Lung (tissue), 16 donors: ENCODE measurements around the gene MS4A3. TPM values are rescaled to one million over a fixed set of nuclear protein-coding genes. Genes with fewer than 3 reads are reported as not detected.
"Not testable (repeated sequence)": the region's sequence is repeated elsewhere in the genome, so short reads cannot be mapped to it uniquely, and the experiment has no call there.

Experiments
- ATAC-seq: fragments of 200-7000 bp; cut with Tn5 transposase; one replicate; pipeline ENCODE4 v1.9.1; 2020; ENCODE audit warnings: moderate number of reproducible peaks; ENCODE audit not compliant: insufficient read depth, low FRiP score
- DNase-seq, 3 donors: peaks; one replicate each; pipeline ENCODE4 v3.0.0-alpha.2; 2013 to 2017
- H3K27ac ChIP-seq, 2 donors: one replicate each; pipeline ENCODE4 v1.5.1; 2013; ENCODE audit warnings: mild to moderate bottlenecking in 2 of 2, moderate library complexity in 2 of 2, control low read depth in 1 of 2, inconsistent platforms in 1 of 2, low read depth in 1 of 2, low read length in 1 of 2
- H3K27me3 ChIP-seq, 3 donors: one replicate each; pipeline ENCODE4 v1.5.1; 2013; ENCODE audit warnings: low read length in 2 of 3; ENCODE audit not compliant: control insufficient read depth in 3 of 3, insufficient read depth in 3 of 3
- H3K36me3 ChIP-seq, 4 donors: one replicate each; pipeline ENCODE4 v1.5.1; 2013; ENCODE audit warnings: low read length in 4 of 4, mild to moderate bottlenecking in 1 of 4, moderate library complexity in 1 of 4; ENCODE audit not compliant: control insufficient read depth in 4 of 4, insufficient read depth in 4 of 4
- H3K4me1 ChIP-seq, 5 donors: one replicate each; pipeline ENCODE4 v1.5.1; 2013; ENCODE audit warnings: low read length in 5 of 5, mild to moderate bottlenecking in 2 of 5, moderate library complexity in 1 of 5; ENCODE audit not compliant: control insufficient read depth in 5 of 5, insufficient read depth in 5 of 5
- H3K4me3 ChIP-seq: one replicate; pipeline ENCODE4 v1.5.1; 2013; ENCODE audit warnings: mild to moderate bottlenecking, control low read depth, moderate library complexity
- H3K9ac ChIP-seq, 2 donors: one replicate each; pipeline ENCODE4 v1.5.1; 2013; ENCODE audit warnings: low read length in 2 of 2, control low read depth in 1 of 2; ENCODE audit not compliant: insufficient read depth in 1 of 2
- H3K9me3 ChIP-seq, 4 donors: one replicate each; pipeline ENCODE4 v1.5.1; 2013; ENCODE audit warnings: low read length in 3 of 4, mild to moderate bottlenecking in 1 of 4, moderate library complexity in 1 of 4; ENCODE audit not compliant: control insufficient read depth in 4 of 4, insufficient read depth in 3 of 4
- WGBS, 2 donors: extraction: QIAGEN DNeasy Blood & Tissue Kit; methylation state at CpG; one replicate each; pipeline ENCODE4 v1.1.7; 2013; 5-methylcytosine and 5-hydroxymethylcytosine counted together
- long read RNA-seq, 5 donors: transcript quantifications; one replicate each; lab custom pipeline, GENCODE V29; 2026
- polyA plus RNA-seq, 2 donors: library from polyadenylated mRNA; stranded (reverse); fragments of 200-250 nt; gene quantifications; one replicate each; pipeline ENCODE4 v1.2.1, GENCODE V29; 2013
- total RNA-seq, 2 donors: library from RNA; depleted of rRNA in 1 of 2; stranded (reverse); fragments of >200 nt in 1 of 2; gene quantifications; one replicate each; pipeline ENCODE4 v1.2.1, GENCODE V29; 2014 to 2021
- TF ChIP-seq, protein P1 (sequence below): IDR thresholded peaks from 2 replicates; pipeline ENCODE4 v1.5.1; 2012; ENCODE audit warnings: mild to moderate bottlenecking; ENCODE audit errors: control extremely low read depth, extremely low read depth
- donor health status: control.
- donor health status: control.
- donor health status: Bipolar disorder and iron deficiency.
- donor health status: healthy.
- donor health status: DM: yes; HTN: yes; CAD: no.

Gene MS4A3
- total RNA-seq (1 to 10 TPM in 1 of 2 donors, under 1 TPM in 1; 0.25 to 6.6 TPM), polyA plus RNA-seq (1 to 10 TPM in 1 of 2 donors, under 1 TPM in 1; 0.20 to 2.6 TPM)
- long read RNA-seq, donor 1, partial matches to known transcripts = 0 of 1 reads
- long read RNA-seq, donor 1, other reads (novel, unspliced or antisense) = 0 of 1 reads
- long read RNA-seq, donor 2, partial matches to known transcripts = 0 of 1 reads
- long read RNA-seq, donor 2, other reads (novel, unspliced or antisense) = 0 of 1 reads
- long read RNA-seq, donor 3 = 0 reads
- long read RNA-seq, donor 4 = 0 reads
- long read RNA-seq, donor 5 = 0 reads

DNA sequence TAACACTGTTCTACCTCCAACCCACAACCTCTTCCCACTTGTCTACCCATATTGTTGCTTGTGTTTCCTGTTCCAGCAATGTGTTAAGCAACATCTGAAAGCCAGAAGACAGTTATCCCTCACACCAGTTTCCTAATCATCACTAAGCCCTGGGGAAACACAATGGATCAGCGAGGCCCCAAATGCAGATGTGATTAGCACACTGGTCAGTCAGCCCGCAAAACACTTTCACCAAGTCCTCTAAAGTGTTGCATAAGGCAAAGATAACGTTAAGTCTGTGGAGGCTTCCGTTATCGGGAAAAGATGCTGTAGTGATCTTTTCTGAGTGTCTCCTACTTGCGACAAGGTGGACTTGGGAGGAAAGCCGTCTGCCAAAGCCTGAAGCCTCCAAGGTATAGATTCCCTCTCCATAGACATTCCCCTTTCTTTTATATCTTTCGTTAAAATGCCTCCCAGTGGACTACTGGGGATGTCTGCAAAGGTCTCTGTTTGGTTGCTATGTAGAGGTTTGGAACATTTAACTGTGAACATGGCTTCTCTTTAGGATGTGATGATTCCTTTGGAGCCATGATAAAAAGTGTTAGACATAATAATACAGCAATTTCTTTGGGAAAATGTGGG is at the start of gene MS4A3:
Gene MS4A3 (plus strand): TSS at position 317 of the 621 bp plus-strand sequence. CDS start 4,496 bp downstream, outside the sequence.
- TF ChIP-seq, protein P1, sequence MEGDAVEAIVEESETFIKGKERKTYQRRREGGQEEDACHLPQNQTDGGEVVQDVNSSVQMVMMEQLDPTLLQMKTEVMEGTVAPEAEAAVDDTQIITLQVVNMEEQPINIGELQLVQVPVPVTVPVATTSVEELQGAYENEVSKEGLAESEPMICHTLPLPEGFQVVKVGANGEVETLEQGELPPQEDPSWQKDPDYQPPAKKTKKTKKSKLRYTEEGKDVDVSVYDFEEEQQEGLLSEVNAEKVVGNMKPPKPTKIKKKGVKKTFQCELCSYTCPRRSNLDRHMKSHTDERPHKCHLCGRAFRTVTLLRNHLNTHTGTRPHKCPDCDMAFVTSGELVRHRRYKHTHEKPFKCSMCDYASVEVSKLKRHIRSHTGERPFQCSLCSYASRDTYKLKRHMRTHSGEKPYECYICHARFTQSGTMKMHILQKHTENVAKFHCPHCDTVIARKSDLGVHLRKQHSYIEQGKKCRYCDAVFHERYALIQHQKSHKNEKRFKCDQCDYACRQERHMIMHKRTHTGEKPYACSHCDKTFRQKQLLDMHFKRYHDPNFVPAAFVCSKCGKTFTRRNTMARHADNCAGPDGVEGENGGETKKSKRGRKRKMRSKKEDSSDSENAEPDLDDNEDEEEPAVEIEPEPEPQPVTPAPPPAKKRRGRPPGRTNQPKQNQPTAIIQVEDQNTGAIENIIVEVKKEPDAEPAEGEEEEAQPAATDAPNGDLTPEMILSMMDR = no peak
- ATAC-seq (no peak), DNase-seq (no peak)
- Histone ChIP-seq H3K4me3 (no peak within 1 kb of the TSS), H3K27ac (no peak within 1 kb of the TSS), H3K27me3 (no peaks in the 10 kb centered on the region), H3K9me3 (no peaks in the 10 kb centered on the region), H3K36me3 (no peaks in the 10 kb centered on the region), H3K9ac (no peak within 1 kb of the TSS), H3K4me1 (no peaks in the 10 kb centered on the region)
- 28 to 63% methylated on average over 8 of the region's 8 CpGs for WGBS, 2 donors

DNA sequence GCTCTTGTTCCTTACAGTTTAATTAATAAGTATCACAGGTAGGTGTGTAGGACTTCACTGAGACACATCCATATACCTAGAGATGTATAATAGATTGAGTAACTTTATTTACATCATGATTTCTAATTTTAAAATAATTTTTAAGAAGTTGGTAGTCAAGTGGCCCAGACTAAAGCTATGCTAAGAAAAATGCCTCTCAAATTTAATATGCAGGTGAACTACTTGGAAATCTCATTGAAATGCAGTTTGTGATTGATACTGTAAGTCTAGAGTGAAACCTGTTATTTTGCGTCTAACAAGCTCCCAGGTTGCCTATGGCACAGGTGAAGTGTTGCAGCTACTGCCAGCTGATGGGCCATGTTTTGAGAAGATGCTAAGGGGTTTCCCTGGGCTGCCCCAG is 39.6 kb upstream of the MS4A3 start, which contains the start of gene OOSP4B:
Gene OOSP4B (plus strand): TSS at position 301 of the 400 bp plus-strand sequence.
- no peak within 1 kb of the TSS for H3K27ac ChIP-seq
- DNase-seq (no peak), ATAC-seq (no peak)
- no peaks in the 10 kb centered on the region for H3K9me3 ChIP-seq
- no peaks in the 10 kb centered on the region for H3K36me3 ChIP-seq
- H3K27me3 ChIP-seq = no peaks in the 10 kb centered on the region
- no peaks in the 10 kb centered on the region for H3K4me1 ChIP-seq
- H3K9ac ChIP-seq = no peak within 1 kb of the TSS
- 89 to 93% methylated on average over 1 of the region's 1 CpG for WGBS, 2 donors
- TF ChIP-seq, protein P1 = no peak
- H3K4me3 ChIP-seq = no peak within 1 kb of the TSS

DNA sequence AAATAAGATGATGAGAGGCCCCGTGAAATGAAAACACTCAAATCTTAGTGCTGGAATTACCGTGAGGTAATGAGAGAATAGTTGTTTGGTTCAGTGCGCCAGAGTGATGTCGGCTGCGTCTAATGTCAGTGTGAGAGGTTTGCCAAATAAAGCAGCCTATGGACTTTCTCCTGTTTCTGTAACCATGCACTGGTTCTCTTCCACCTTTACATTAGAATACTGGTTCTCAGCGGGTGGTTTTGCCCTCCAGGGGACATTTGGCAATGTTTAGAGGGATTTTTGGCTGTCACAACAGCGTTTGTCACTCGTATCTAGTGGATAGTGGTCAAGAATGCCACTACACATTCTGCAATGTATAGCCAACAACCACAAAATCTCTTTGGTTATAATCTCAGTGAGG is 38.4 kb upstream of the MS4A3 start:
- ATAC-seq (no peak), DNase-seq (no peak)
- 56 to 77% methylated on average over 8 of the region's 8 CpGs for WGBS, 2 donors
- Histone ChIP-seq H3K36me3 (no peaks in the 10 kb centered on the region), H3K9me3 (no peaks in the 10 kb centered on the region), H3K9ac (no peak overlapping the region), H3K4me1 (no peaks in the 10 kb centered on the region), H3K4me3 (no peak overlapping the region), H3K27me3 (no peaks in the 10 kb centered on the region), H3K27ac (no peak overlapping the region)
- TF ChIP-seq, protein P1 = no peak

GRCh38 chr11:60020376-60020775 is 36.1 kb upstream of the MS4A3 start:
- not testable (repeated sequence) for H3K27ac ChIP-seq, H3K27me3 ChIP-seq, H3K4me1 ChIP-seq, H3K9me3 ChIP-seq, H3K4me3 ChIP-seq, ATAC-seq, H3K9ac ChIP-seq, H3K36me3 ChIP-seq, DNase-seq
- whole genome bisulfite sequencing, 2 donors = 95 to 96% methylated on average over 17 to 27 of the region's 27 CpGs
